Measurements from ENCODE around the gene RFC3. TPM values are rescaled to one million over a fixed set of nuclear protein-coding genes. Genes with fewer than 3 reads are reported as not detected.

RFC3 gene
- total RNA-seq, 4 donors from 2014 or later, result 11.8 to 14.9 (median 14.2) TPM

- no peak for DNase-seq (ENCODE audit: low spot score in 2 of 2)
- no peak overlapping the region for H3K27ac ChIP-seq
- peaks cover 0 to 33% (median 0%) of the 10 kb centered on the region in 3 donors for H3K36me3 ChIP-seq
- H3K4me1 ChIP-seq, result no peaks in the 10 kb centered on the region
- TF ChIP-seq POLR2A (IDR thresholded peaks at IDR 0.05), result no peak
- no peak for TF ChIP-seq CTCF (IDR thresholded peaks at IDR 0.05)
- no peak for TF ChIP-seq EP300 (IDR thresholded peaks at IDR 0.05)
- 85 to 89% methylated on average over 4 of the region's 4 CpGs for WGBS, 2 donors
- no peak overlapping the region for H3K4me3 ChIP-seq
- no peaks in the 10 kb centered on the region for H3K27me3 ChIP-seq
- H3K9me3 ChIP-seq, result no peaks in the 10 kb centered on the region
These were observed 7.1 kb downstream of the RFC3 start for GRCh38 chr13:33825083-33825482.

GRCh38 chr13:33827139-33827538, 9.2 kb downstream of the RFC3 start:
- 94 to 97% methylated on average over 2 of the region's 2 CpGs for WGBS, 2 donors
- H3K27ac ChIP-seq, result no peak overlapping the region
- H3K4me1 ChIP-seq, result no peaks in the 10 kb centered on the region
- no peak for DNase-seq (ENCODE audit: low spot score in 2 of 2)
- no peaks in the 10 kb centered on the region for H3K27me3 ChIP-seq
- H3K36me3 ChIP-seq, result peaks cover 0 to 47% (median 8%) of the 10 kb centered on the region in 3 donors
- no peak overlapping the region for H3K4me3 ChIP-seq
- TF ChIP-seq CTCF (IDR thresholded peaks at IDR 0.05) (no peak), POLR2A (IDR thresholded peaks at IDR 0.05) (no peak), EP300 (IDR thresholded peaks at IDR 0.05) (no peak)
- no peaks in the 10 kb centered on the region for H3K9me3 ChIP-seq

- H3K27me3 ChIP-seq, result no peaks in the 10 kb centered on the region
- no peak overlapping the region for H3K27ac ChIP-seq
- 73 to 88% methylated on average over 7 of the region's 7 CpGs for WGBS, 2 donors
- no peak for TF ChIP-seq EP300 (IDR thresholded peaks at IDR 0.05)
- no peak for TF ChIP-seq POLR2A (IDR thresholded peaks at IDR 0.05)
- no peak for TF ChIP-seq CTCF (IDR thresholded peaks at IDR 0.05)
- H3K36me3 ChIP-seq, result peaks cover 0 to 48% (median 8%) of the 10 kb centered on the region in 3 donors
- H3K9me3 ChIP-seq, result no peaks in the 10 kb centered on the region
- no peaks in the 10 kb centered on the region for H3K4me1 ChIP-seq
- no peak for DNase-seq (ENCODE audit: low spot score in 2 of 2)
- no peak overlapping the region for H3K4me3 ChIP-seq
These were observed 10.6 kb downstream of the RFC3 start for GRCh38 chr13:33828431-33829129.

- Histone ChIP-seq H3K4me3 (no peak overlapping the region), H3K9me3 (no peaks in the 10 kb centered on the region), H3K4me1 (no peaks in the 10 kb centered on the region), H3K27ac (peak overlapping the region in 1 of 4 donors; percentile 8), H3K36me3 (peaks cover 0 to 64% (median 8%) of the 10 kb centered on the region in 3 donors), H3K27me3 (no peaks in the 10 kb centered on the region)
- TF ChIP-seq POLR2A (IDR thresholded peaks at IDR 0.05), result no peak
- TF ChIP-seq EP300 (IDR thresholded peaks at IDR 0.05), result no peak
- TF ChIP-seq CTCF (IDR thresholded peaks at IDR 0.05), result no peak
- 79 to 84% methylated on average over 4 of the region's 4 CpGs for WGBS, 2 donors
- no peak for DNase-seq (ENCODE audit: low spot score in 2 of 2)
These were observed 14.9 kb downstream of the RFC3 start for GRCh38 chr13:33832872-33833271.

GRCh38 chr13:33838647-33839046, 20.7 kb downstream of the RFC3 start:
- H3K27me3 ChIP-seq, result no peaks in the 10 kb centered on the region
- DNase-seq (ENCODE audit: low spot score in 2 of 2), result peak in 1 of 2 donors; percentile 11
- H3K27ac ChIP-seq, result peak overlapping the region in 2 of 4 donors; percentile 27 to 35
- H3K36me3 ChIP-seq, result peaks cover 0 to 37% (median 0%) of the 10 kb centered on the region in 3 donors
- WGBS, 2 donors, result 38 to 45% methylated on average over 4 of the region's 4 CpGs
- H3K4me1 ChIP-seq, result no peaks in the 10 kb centered on the region
- no peaks in the 10 kb centered on the region for H3K9me3 ChIP-seq
- TF ChIP-seq EP300 (IDR thresholded peaks at IDR 0.05) (no peak), POLR2A (IDR thresholded peaks at IDR 0.05) (no peak), CTCF (IDR thresholded peaks at IDR 0.05) (no peak)
- no peak overlapping the region for H3K4me3 ChIP-seq
